GM13977 (cell line): ENCODE data around the gene CCDC30.
A peak's percentile ranks its signal among the peaks of the same experiment; 100 is the strongest.

Source experiments
- DNase-seq: peaks from one replicate; pipeline ENCODE4 v3.0.0; 2012; ENCODE audit warnings: low spot score
- CTCF ChIP-seq: IDR thresholded peaks from 2 replicates; pipeline ENCODE4 v1.5.1; 2012; ENCODE audit warnings: mild to moderate bottlenecking, control low read depth; ENCODE audit not compliant: insufficient read depth; ENCODE audit errors: extremely low read depth, missing control alignments
- in situ Hi-C: fragments of 300-500 bp; cut with MboI; formaldehyde crosslinking; loops from one replicate; pipeline ENCODE4 v1.12.0; 2022; ENCODE audit warnings: low sequenced_read_pairs, low pct_unique_long_range_greater_than_20kb, mixed read lengths, inconsistent platforms; ENCODE audit not compliant: unreplicated experiment

CCDC30 gene

GRCh38 chr1:42689912-42690311 is 226.8 kb downstream of the CCDC30 start:
- DNase-seq, result no peak
- TF ChIP-seq CTCF, result no peak
- in situ Hi-C loops, result no loop called here

GRCh38 chr1:42690477-42691156 is 227.5 kb downstream of the CCDC30 start:
- TF ChIP-seq CTCF, result peak; percentile 22

GRCh38 chr1:42691157-42691498 is 228.0 kb downstream of the CCDC30 start:
- TF ChIP-seq CTCF, result no peak
- in situ Hi-C loops, result no loop called here
- no peak for DNase-seq

More at GRCh38 chr1:42690477-42691156, 227.5 kb downstream of the CCDC30 start:
- DNase-seq, result no peak
- in situ Hi-C loops, result no loop called here

- TF ChIP-seq CTCF, result no peak
- in situ Hi-C loops, result no loop called here
- DNase-seq, result no peak
Observed at GRCh38 chr1:42692461-42692860, 229.4 kb downstream of the CCDC30 start.

GRCh38 chr1:42692911-42693310 is 229.8 kb downstream of the CCDC30 start:
- no peak for TF ChIP-seq CTCF
- in situ Hi-C loops, result no loop called here
- DNase-seq, result no peak

- TF ChIP-seq CTCF, result no peak
- in situ Hi-C loops, result no loop called here
Observed at GRCh38 chr1:42698081-42698813, 235.2 kb downstream of the CCDC30 start.

More at GRCh38 chr1:42698081-42698813, 235.2 kb downstream of the CCDC30 start:
- DNase-seq, result no peak
